Muscle layer of duodenum (tissue), 2 donors: ENCODE measurements around the gene FMR1.
A peak's percentile ranks its signal among the peaks of the same experiment; 100 is the strongest.

Experiments
- H3K27ac ChIP-seq: one replicate; pipeline ENCODE4 v1.7.0; 2013; ENCODE audit warnings: mild to moderate bottlenecking, low read length
- H3K27me3 ChIP-seq: one replicate; pipeline ENCODE4 v1.7.0; 2013; ENCODE audit warnings: low read depth, mild to moderate bottlenecking, control low read depth, low read length
- H3K36me3 ChIP-seq, 2 donors: one replicate each; pipeline ENCODE4 v1.7.0; 2013; ENCODE audit warnings: low read length in 2 of 2, control low read depth in 1 of 2, mild to moderate bottlenecking in 1 of 2; ENCODE audit not compliant: insufficient read depth in 2 of 2, control insufficient read depth in 1 of 2
- H3K4me1 ChIP-seq, 2 donors: one replicate each; pipeline ENCODE4 v1.7.0; 2013; ENCODE audit warnings: low read length in 2 of 2, mild to moderate bottlenecking in 2 of 2, control low read depth in 1 of 2, moderate library complexity in 1 of 2; ENCODE audit not compliant: insufficient read depth in 2 of 2, control insufficient read depth in 1 of 2
- H3K4me3 ChIP-seq, 2 donors: one replicate each; pipeline ENCODE4 v1.7.0; 2013; ENCODE audit warnings: low read length in 2 of 2, low read depth in 1 of 2, mild to moderate bottlenecking in 1 of 2
- H3K9me3 ChIP-seq, 2 donors: one replicate each; pipeline ENCODE4 v1.7.0; 2013; ENCODE audit warnings: low read length in 2 of 2, control low read depth in 1 of 2, mild to moderate bottlenecking in 1 of 2; ENCODE audit not compliant: control insufficient read depth in 1 of 2
- donor health status: healthy.

Gene FMR1

GRCh38 chrX:147911192-147912022, at the start of gene FMR1:
TSS of gene FMR1 (plus strand) at chrX:147911919. CDS start at chrX:147912180, 261 bp downstream.
- Histone ChIP-seq H3K27me3 (no peaks in the 10 kb centered on the region), H3K27ac (peak within 1 kb of the TSS; percentile 75), H3K4me1 (peaks cover 3 to 4% of the 10 kb centered on the region in 2 donors), H3K4me3 (peak within 1 kb of the TSS; percentile 71 to 74), H3K9me3 (no peaks in the 10 kb centered on the region), H3K36me3 (no peaks in the 10 kb centered on the region)

DNA sequence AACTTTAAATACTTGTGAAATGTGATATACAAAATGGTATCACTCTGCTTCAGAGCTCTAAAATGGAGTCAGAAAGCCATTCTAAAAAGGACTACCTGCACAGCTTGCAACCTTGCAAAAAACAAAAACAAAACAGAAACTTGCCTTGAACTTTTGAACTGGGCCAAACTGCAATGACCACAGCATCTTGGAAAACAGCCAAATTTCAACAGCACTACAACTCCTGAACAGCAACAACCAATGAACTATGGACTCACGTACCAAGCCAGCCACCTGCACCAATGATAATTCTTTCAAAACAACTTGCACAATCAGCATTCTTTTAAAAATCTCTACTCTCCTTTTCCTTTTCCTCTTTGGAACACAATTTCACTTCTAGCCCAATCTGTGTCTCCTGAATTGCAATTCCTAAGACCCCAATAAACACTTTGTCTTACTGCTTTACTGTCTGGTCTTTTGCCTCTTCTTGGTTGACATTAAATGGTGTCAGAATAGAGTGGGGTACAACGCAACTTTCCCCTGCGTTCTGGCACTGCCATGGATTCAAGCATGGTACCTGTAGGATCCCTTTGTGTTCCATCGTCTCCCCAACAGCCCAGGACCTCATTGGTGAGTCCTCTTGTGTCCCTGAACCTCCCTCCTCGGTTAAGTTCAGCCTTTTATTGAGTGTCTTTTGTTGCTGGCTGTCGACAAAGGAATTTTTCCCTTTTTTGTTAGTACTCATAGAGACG, 35.7 kb upstream of the FMR1 start:
- Histone ChIP-seq H3K27me3 (no peaks in the 10 kb centered on the region), H3K27ac (no peak overlapping the region), H3K9me3 (peaks cover 0 to 3% of the 10 kb centered on the region in 2 donors), H3K4me3 (no peak overlapping the region), H3K4me1 (no peaks in the 10 kb centered on the region), H3K36me3 (no peaks in the 10 kb centered on the region)

DNA sequence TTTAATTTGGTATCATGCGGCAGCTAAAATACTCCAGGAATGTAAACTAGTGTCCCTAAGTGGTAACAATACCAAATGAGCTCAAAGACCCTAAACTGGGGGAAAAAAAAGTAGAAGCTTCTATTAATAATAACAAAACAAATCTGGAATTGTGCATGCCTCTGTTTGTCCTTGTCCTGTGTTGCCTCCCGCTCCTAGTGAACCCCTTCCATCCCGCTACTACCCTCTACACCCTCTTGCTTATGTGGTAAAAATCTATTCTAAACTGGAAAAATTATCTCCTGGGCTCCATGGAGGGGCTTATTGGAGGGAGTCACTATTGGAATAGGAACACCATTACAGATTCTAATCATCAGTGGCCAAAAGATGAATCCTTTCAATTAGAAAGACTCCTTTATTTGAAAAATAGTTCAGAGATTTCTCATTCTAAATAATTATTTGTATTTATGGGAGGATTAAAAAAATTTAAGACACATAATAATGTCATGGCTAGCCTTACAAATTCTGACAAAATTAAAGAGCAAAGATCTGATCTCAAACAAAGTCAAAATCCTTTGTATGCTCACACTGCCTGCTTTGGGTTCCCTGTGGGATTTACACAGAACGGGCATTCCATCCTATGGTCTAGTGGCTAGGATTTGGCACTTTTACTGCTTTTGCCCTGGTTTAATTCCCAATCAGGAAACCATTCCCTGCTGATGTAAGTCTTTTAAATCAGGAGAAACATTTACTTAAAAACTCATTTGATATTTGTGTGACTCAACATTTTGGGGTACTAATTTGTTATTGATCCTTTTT, 34.7 kb upstream of the FMR1 start:
- Histone ChIP-seq H3K4me3 (no peak overlapping the region), H3K9me3 (no peaks in the 10 kb centered on the region), H3K4me1 (no peaks in the 10 kb centered on the region), H3K27ac (no peak overlapping the region), H3K36me3 (no peaks in the 10 kb centered on the region), H3K27me3 (no peaks in the 10 kb centered on the region)

DNA sequence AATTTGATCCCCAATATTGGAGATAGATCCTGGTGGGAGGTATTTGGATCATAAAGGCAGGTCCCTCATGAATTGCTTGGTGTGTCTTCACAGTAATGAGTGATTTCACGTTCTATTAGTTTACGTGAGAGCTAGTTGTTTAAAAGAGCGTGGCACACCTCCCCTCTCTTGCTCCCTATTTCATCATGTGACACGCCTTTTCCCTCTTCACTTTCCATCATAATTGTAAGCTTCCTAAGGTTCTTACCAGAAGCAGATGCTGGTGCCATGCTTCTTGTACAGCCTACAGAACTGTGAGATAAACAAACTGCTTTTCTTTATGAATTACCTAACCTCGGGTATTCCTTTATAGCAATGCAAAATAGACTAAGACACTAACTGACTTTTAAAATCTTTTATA, 34.0 kb upstream of the FMR1 start:
- H3K27ac ChIP-seq: no peak overlapping the region
- no peak overlapping the region for H3K4me3 ChIP-seq
- H3K9me3 ChIP-seq: no peaks in the 10 kb centered on the region
- H3K36me3 ChIP-seq: no peaks in the 10 kb centered on the region
- no peaks in the 10 kb centered on the region for H3K27me3 ChIP-seq
- no peaks in the 10 kb centered on the region for H3K4me1 ChIP-seq

DNA sequence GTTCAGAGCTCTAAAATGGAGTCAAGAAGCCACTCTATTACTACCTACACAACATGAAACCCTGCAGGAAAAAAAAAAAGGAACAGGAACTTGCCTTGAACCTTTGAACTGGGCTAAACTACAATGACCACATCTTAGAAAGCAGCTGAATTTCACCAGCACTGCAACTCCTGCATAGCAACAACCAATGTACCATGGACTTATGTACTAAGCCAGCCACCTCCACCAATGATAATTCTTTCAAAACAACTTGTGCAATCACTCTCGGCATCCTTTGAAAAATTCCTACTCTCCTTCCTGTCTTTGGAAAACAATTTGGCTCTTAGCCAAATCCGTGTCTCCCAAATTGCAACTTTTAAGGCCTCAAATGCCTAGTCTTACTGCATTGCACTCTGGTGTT, 26.8 kb upstream of the FMR1 start:
- Histone ChIP-seq H3K4me3 (no peak overlapping the region), H3K27ac (no peak overlapping the region), H3K36me3 (no peaks in the 10 kb centered on the region), H3K9me3 (no peaks in the 10 kb centered on the region), H3K4me1 (no peaks in the 10 kb centered on the region), H3K27me3 (no peaks in the 10 kb centered on the region)

DNA sequence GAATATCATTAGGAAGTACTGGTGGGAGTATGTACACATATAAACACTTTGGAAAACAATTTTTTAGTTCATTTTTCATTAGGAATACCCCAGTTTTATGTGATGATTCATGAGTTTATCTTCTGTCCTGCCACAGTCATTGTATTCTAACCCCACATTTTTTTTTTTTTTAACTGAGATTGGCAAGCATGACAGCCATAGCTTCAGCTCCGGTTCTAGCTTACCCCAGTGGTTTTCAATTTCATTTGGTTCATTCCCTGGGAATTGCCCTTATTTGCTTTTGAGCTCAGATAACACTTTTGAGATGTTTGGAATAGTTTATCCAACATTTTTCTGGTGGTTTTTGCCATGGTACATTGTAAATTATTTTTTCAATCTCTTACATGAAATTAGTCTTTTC, 21.0 kb upstream of the FMR1 start:
- H3K27ac ChIP-seq: no peak overlapping the region
- no peaks in the 10 kb centered on the region for H3K27me3 ChIP-seq
- no peaks in the 10 kb centered on the region for H3K4me1 ChIP-seq
- H3K4me3 ChIP-seq: no peak overlapping the region
- no peaks in the 10 kb centered on the region for H3K36me3 ChIP-seq
- H3K9me3 ChIP-seq: no peaks in the 10 kb centered on the region

DNA sequence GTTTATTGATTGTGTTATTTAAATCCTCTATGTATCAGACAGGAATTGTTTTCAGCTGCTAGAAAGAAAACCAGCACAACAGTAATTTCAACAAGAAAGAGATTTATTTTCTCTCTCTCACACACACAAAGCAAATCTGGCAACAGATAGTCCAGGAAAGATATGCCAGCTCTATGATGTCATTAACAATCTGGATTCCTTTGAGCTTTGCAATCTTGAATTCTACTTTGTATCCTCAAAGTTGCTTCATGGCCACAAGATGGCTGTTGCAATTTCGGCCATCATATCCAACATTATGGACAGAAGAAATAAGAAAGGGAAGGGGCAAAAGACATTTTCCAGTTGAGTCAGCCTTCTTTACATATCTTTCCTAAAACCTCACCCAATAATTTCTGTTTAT, 19.8 kb upstream of the FMR1 start:
- no peaks in the 10 kb centered on the region for H3K9me3 ChIP-seq
- no peaks in the 10 kb centered on the region for H3K27me3 ChIP-seq
- no peaks in the 10 kb centered on the region for H3K4me1 ChIP-seq
- H3K27ac ChIP-seq: no peak overlapping the region
- H3K4me3 ChIP-seq: no peak overlapping the region
- H3K36me3 ChIP-seq: no peaks in the 10 kb centered on the region

- Histone ChIP-seq H3K4me1 (no peaks in the 10 kb centered on the region), H3K36me3 (no peaks in the 10 kb centered on the region), H3K4me3 (no peak overlapping the region), H3K27me3 (no peaks in the 10 kb centered on the region), H3K9me3 (no peaks in the 10 kb centered on the region), H3K27ac (no peak overlapping the region)
These were observed 18.0 kb upstream of the FMR1 start for GRCh38 chrX:147893741-147894140.

DNA sequence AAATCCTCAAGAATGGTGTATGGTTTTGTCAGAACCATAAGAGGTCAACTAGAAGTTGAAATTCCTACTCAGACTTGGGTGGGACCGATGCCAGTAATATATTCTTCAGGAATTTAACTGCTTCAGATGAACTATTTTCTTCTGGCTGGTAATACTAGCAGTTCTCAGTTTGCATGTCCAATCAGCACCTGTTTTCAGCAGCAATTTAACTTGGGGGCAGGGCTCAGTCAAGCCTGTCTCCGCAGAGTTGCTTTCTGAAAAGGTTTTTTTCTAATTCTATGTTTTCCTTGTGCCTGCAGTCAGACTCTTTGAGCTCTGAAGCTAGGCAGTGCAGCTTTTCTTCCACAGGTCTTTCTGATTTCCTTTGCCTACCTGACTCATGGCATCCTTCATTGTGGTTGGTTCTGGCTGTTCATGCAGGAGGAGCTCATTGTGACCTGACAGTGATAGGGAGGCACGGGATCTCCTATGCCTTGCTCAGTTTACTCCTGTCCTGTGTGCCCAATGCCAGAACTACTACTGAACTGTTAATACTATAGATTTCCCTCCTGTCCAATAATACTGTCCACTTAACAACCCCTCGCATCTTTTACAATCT, 17.3 kb upstream of the FMR1 start:
- Histone ChIP-seq H3K4me3 (no peak overlapping the region), H3K36me3 (no peaks in the 10 kb centered on the region), H3K4me1 (no peaks in the 10 kb centered on the region)

GRCh38 chrX:147897117-147897516, 14.6 kb upstream of the FMR1 start:
- no peaks in the 10 kb centered on the region for H3K9me3 ChIP-seq
- H3K36me3 ChIP-seq: no peaks in the 10 kb centered on the region
- H3K27me3 ChIP-seq: no peaks in the 10 kb centered on the region
- H3K27ac ChIP-seq: no peak overlapping the region
- H3K4me3 ChIP-seq: no peak overlapping the region
- no peaks in the 10 kb centered on the region for H3K4me1 ChIP-seq

More for the DNA sequence above, 17.3 kb upstream of the FMR1 start:
- H3K27ac ChIP-seq: no peak overlapping the region
- no peaks in the 10 kb centered on the region for H3K9me3 ChIP-seq
- H3K27me3 ChIP-seq: no peaks in the 10 kb centered on the region

DNA sequence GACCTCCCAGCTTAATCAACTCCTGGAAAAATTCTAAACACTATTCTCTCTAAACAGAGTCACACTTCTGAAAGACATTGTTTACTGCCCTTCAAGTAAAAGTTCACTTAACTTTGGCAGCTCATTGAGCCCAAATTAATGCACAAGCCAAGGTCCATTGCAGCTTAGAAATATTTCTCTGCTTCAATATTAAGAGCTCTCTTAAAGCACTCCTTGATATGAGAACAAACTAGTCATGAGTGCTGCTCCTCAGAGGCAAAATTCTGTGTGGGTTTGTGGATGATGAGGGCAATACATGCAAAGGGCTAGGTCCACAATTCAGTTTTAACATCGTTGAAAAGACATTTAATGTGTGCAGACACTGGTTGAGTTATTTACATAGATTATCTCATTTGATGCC, 12.8 kb upstream of the FMR1 start:
- H3K9me3 ChIP-seq: no peaks in the 10 kb centered on the region
- H3K4me1 ChIP-seq: no peaks in the 10 kb centered on the region
- H3K27ac ChIP-seq: no peak overlapping the region
- H3K4me3 ChIP-seq: no peak overlapping the region
- no peaks in the 10 kb centered on the region for H3K36me3 ChIP-seq
- H3K27me3 ChIP-seq: no peaks in the 10 kb centered on the region
